Measurements from ENCODE around the gene TGFB3.

TGFB3 gene

GRCh38 chr14:75976826-75977581 lies 4.8 kb downstream of the TGFB3 start:
- H3K4me1 ChIP-seq (ENCODE audit: control insufficient read depth, low read length) = peaks cover 46% of the 10 kb centered on the region
- H3K27ac ChIP-seq (ENCODE audit: low read depth, low read length) = no peak overlapping the region
- TF ChIP-seq CTCF (IDR thresholded peaks at IDR 0.05; ENCODE audit: low read depth, low read length, poor library complexity, severe bottlenecking) = no peak
- no peak for TF ChIP-seq EZH2phosphoT487 (IDR thresholded peaks at IDR 0.05; ENCODE audit: borderline replicate concordance, low read length)
- H3K9me3 ChIP-seq (ENCODE audit: control insufficient read depth, insufficient read depth, low read length) = no peaks in the 10 kb centered on the region
- H3F3A ChIP-seq (ENCODE audit: control insufficient read depth, insufficient read depth) = peaks cover 2% of the 10 kb centered on the region; the same call in 1 of the 2 replicates
- H3K4me2 ChIP-seq (ENCODE audit: low read length) = peak overlapping the region; percentile 22
- no peak overlapping the region for H3K4me3 ChIP-seq (ENCODE audit: low read length)
- no peaks in the 10 kb centered on the region for H3K79me2 ChIP-seq (ENCODE audit: control insufficient read depth, low read length)
- no peaks in the 10 kb centered on the region for H3K9me2 ChIP-seq (replicated peaks; ENCODE audit: control insufficient read depth, low read length)
- H3K27me3 ChIP-seq (ENCODE audit: control insufficient read depth, low read length) = peaks cover 10% of the 10 kb centered on the region
- 0 out of 2 replicates have a peak, but pooled peaks cover 6% of the 10 kb centered on the region for H4K20me1 ChIP-seq (ENCODE audit: control insufficient read depth, insufficient read depth, low read depth, low read length)
- no peaks in the 10 kb centered on the region for H3K36me3 ChIP-seq (ENCODE audit: control insufficient read depth, low read length)

GRCh38 chr14:75972801-75973421 lies 8.9 kb downstream of the TGFB3 start:
- Histone ChIP-seq H3F3A (ENCODE audit: control insufficient read depth, insufficient read depth) (no peaks in the 10 kb centered on the region), H3K27me3 (ENCODE audit: control insufficient read depth, low read length) (peaks cover 3% of the 10 kb centered on the region; the same call in 1 of the 2 replicates), H3K9me3 (ENCODE audit: control insufficient read depth, insufficient read depth, low read length) (no peaks in the 10 kb centered on the region), H3K27ac (ENCODE audit: low read depth, low read length) (no peak overlapping the region), H3K4me1 (ENCODE audit: control insufficient read depth, low read length) (peaks cover 22% of the 10 kb centered on the region), H3K36me3 (ENCODE audit: control insufficient read depth, low read length) (no peaks in the 10 kb centered on the region), H3K4me2 (ENCODE audit: low read length) (no peak overlapping the region), H3K79me2 (ENCODE audit: control insufficient read depth, low read length) (no peaks in the 10 kb centered on the region), H3K9me2 (replicated peaks; ENCODE audit: control insufficient read depth, low read length) (no peaks in the 10 kb centered on the region), H4K20me1 (ENCODE audit: control insufficient read depth, insufficient read depth, low read depth, low read length) (no peaks in the 10 kb centered on the region), H3K4me3 (ENCODE audit: low read length) (no peak overlapping the region)
- TF ChIP-seq EZH2phosphoT487 (IDR thresholded peaks at IDR 0.05; ENCODE audit: borderline replicate concordance, low read length) = no peak

- H3K36me3 ChIP-seq (ENCODE audit: control insufficient read depth, low read length) = no peaks in the 10 kb centered on the region
- H3K4me1 ChIP-seq (ENCODE audit: control insufficient read depth, low read length) = peaks cover 8% of the 10 kb centered on the region
- H3K9me3 ChIP-seq (ENCODE audit: control insufficient read depth, insufficient read depth, low read length) = no peaks in the 10 kb centered on the region
- no peaks in the 10 kb centered on the region for H4K20me1 ChIP-seq (ENCODE audit: control insufficient read depth, insufficient read depth, low read depth, low read length)
- H3K27ac ChIP-seq (ENCODE audit: low read depth, low read length) = no peak overlapping the region
- no peak overlapping the region for H3K4me2 ChIP-seq (ENCODE audit: low read length)
- H3K79me2 ChIP-seq (ENCODE audit: control insufficient read depth, low read length) = no peaks in the 10 kb centered on the region
- no peak overlapping the region for H3K4me3 ChIP-seq (ENCODE audit: low read length)
- no peaks in the 10 kb centered on the region for H3F3A ChIP-seq (ENCODE audit: control insufficient read depth, insufficient read depth)
- TF ChIP-seq EZH2phosphoT487 (IDR thresholded peaks at IDR 0.05; ENCODE audit: borderline replicate concordance, low read length) = no peak
- no peak for TF ChIP-seq CTCF (IDR thresholded peaks at IDR 0.05; ENCODE audit: low read depth, low read length, poor library complexity, severe bottlenecking)
- no peaks in the 10 kb centered on the region for H3K9me2 ChIP-seq (replicated peaks; ENCODE audit: control insufficient read depth, low read length)
- peaks cover 3% of the 10 kb centered on the region; the same call in 1 of the 2 replicates for H3K27me3 ChIP-seq (ENCODE audit: control insufficient read depth, low read length)
These were observed 10.3 kb downstream of the TGFB3 start for GRCh38 chr14:75971509-75971908.

GRCh38 chr14:75970989-75971388 lies 10.8 kb downstream of the TGFB3 start:
- H4K20me1 ChIP-seq (ENCODE audit: control insufficient read depth, insufficient read depth, low read depth, low read length) = no peaks in the 10 kb centered on the region
- no peak overlapping the region for H3K27ac ChIP-seq (ENCODE audit: low read depth, low read length)
- H3K79me2 ChIP-seq (ENCODE audit: control insufficient read depth, low read length) = no peaks in the 10 kb centered on the region
- no peak overlapping the region for H3K4me3 ChIP-seq (ENCODE audit: low read length)
- H3F3A ChIP-seq (ENCODE audit: control insufficient read depth, insufficient read depth) = no peaks in the 10 kb centered on the region
- H3K27me3 ChIP-seq (ENCODE audit: control insufficient read depth, low read length) = peaks cover 3% of the 10 kb centered on the region; the same call in 1 of the 2 replicates
- TF ChIP-seq EZH2phosphoT487 (IDR thresholded peaks at IDR 0.05; ENCODE audit: borderline replicate concordance, low read length) (no peak), CTCF (IDR thresholded peaks at IDR 0.05; ENCODE audit: low read depth, low read length, poor library complexity, severe bottlenecking) (no peak)
- no peaks in the 10 kb centered on the region for H3K9me3 ChIP-seq (ENCODE audit: control insufficient read depth, insufficient read depth, low read length)
- H3K4me1 ChIP-seq (ENCODE audit: control insufficient read depth, low read length) = peaks cover 5% of the 10 kb centered on the region
- no peaks in the 10 kb centered on the region for H3K9me2 ChIP-seq (replicated peaks; ENCODE audit: control insufficient read depth, low read length)
- H3K4me2 ChIP-seq (ENCODE audit: low read length) = no peak overlapping the region
- no peaks in the 10 kb centered on the region for H3K36me3 ChIP-seq (ENCODE audit: control insufficient read depth, low read length)

All from DOHH2 (cell line).